Neutrophil (primary cell): Measurements from ENCODE around the gene LPP.
A peak's percentile ranks its signal among the peaks of the same experiment; 100 is the strongest.

ENCODE experiments used
- H3K27ac ChIP-seq: fragments of 200-600 bp; sonication (generic); 2 replicates; pipeline ENCODE4 v1.5.1; 2016; ENCODE audit warnings: mild to moderate bottlenecking, moderate library complexity
- H3K27me3 ChIP-seq: fragments of 200-600 bp; sonication (generic); 2 replicates; pipeline ENCODE4 v1.6.0; 2016; ENCODE audit warnings: mild to moderate bottlenecking
- H3K36me3 ChIP-seq: fragments of 200-600 bp; sonication (generic); 2 replicates; pipeline ENCODE4 v1.5.1; 2017
- H3K4me1 ChIP-seq, 2 experiments: fragments of 200-600 bp in 1 of 2; sonication (generic) in 1 of 2; 1 replicate in 1 of 2; 2 replicates in 1 of 2; pipeline versions ENCODE4 v1.5.1 to v1.6.1; 2013 to 2016; ENCODE audit warnings: low read depth in 1 of 2, low read length in 1 of 2, mild to moderate bottlenecking in 1 of 2, moderate library complexity in 1 of 2; ENCODE audit not compliant: control insufficient read depth in 1 of 2, insufficient read depth in 1 of 2
- H3K4me3 ChIP-seq, 2 experiments: fragments of 200-600 bp in 1 of 2; sonication (generic) in 1 of 2; 1 replicate in 1 of 2; 2 replicates in 1 of 2; pipeline ENCODE4 v1.5.1; 2013 to 2016; ENCODE audit warnings: low read depth in 1 of 2, low read length in 1 of 2, mild to moderate bottlenecking in 1 of 2, moderate library complexity in 1 of 2
- H3K9me3 ChIP-seq: fragments of 200-600 bp; sonication (generic); 2 replicates; pipeline ENCODE4 v1.5.1; 2016
- CTCF ChIP-seq: fragments of 200-600 bp; sonication (generic); IDR thresholded peaks from 2 replicates; pipeline ENCODE4 v1.5.1; 2016; ENCODE audit warnings: antibody characterized with exemption

Gene LPP

GRCh38 chr3:188198001-188198400, 44.0 kb downstream of the LPP start:
- H3K9me3 ChIP-seq: no peaks in the 10 kb centered on the region
- no peak for TF ChIP-seq CTCF
- H3K36me3 ChIP-seq: no peaks in the 10 kb centered on the region
- peaks cover 26 to 34% of the 10 kb centered on the region in 2 experiments for H3K4me1 ChIP-seq
- H3K4me3 ChIP-seq: no peak overlapping the region
- no peaks in the 10 kb centered on the region for H3K27me3 ChIP-seq
- H3K27ac ChIP-seq: no peak overlapping the region

DNA sequence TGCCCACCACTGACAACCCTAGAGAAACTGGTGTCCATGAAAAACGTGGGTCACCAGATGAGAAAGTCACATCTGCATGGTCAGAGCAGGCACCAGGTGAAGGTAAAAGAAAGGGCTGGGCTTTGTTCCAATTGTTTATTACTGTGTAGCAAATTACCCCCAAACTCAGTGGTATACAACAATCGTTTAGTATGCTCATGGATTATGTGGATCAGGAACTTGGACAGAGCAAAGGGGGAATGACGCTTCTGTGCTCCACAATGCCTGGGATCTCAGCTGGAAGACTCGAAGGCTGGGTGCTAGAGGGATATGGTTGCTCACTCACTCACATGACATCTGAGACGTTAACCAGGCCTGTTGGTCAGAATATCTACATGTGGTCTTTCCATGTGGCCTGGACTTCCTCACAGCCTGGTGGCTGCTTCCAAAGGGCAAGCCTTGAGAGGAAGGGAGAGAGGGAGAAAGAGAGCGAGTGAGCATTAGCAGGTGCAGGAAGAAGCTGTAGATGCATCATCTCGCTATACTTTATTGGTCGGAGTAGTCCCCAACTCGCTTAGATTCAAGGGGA, 44.9 kb downstream of the LPP start:
- peaks cover 26 to 34% of the 10 kb centered on the region in 2 experiments for H3K4me1 ChIP-seq

GRCh38 chr3:188199386-188199785, 45.4 kb downstream of the LPP start:
- no peak for TF ChIP-seq CTCF
- no peaks in the 10 kb centered on the region for H3K27me3 ChIP-seq
- H3K4me1 ChIP-seq: peaks cover 24 to 32% of the 10 kb centered on the region in 2 experiments
- no peak overlapping the region for H3K4me3 ChIP-seq
- no peak overlapping the region for H3K27ac ChIP-seq
- H3K9me3 ChIP-seq: no peaks in the 10 kb centered on the region
- no peaks in the 10 kb centered on the region for H3K36me3 ChIP-seq

More for the DNA sequence above, 44.9 kb downstream of the LPP start:
- no peaks in the 10 kb centered on the region for H3K9me3 ChIP-seq
- H3K27me3 ChIP-seq: no peaks in the 10 kb centered on the region
- H3K27ac ChIP-seq: no peak overlapping the region
- TF ChIP-seq CTCF: no peak
- no peak overlapping the region for H3K4me3 ChIP-seq
- H3K36me3 ChIP-seq: no peaks in the 10 kb centered on the region

- Histone ChIP-seq H3K4me3 (no peak overlapping the region), H3K9me3 (no peaks in the 10 kb centered on the region), H3K36me3 (no peaks in the 10 kb centered on the region), H3K27ac (no peak overlapping the region), H3K4me1 (peaks cover 13 to 21% of the 10 kb centered on the region in 2 experiments), H3K27me3 (no peaks in the 10 kb centered on the region)
- TF ChIP-seq CTCF: no peak
Observed at GRCh38 chr3:188200481-188200880, 46.5 kb downstream of the LPP start.

DNA sequence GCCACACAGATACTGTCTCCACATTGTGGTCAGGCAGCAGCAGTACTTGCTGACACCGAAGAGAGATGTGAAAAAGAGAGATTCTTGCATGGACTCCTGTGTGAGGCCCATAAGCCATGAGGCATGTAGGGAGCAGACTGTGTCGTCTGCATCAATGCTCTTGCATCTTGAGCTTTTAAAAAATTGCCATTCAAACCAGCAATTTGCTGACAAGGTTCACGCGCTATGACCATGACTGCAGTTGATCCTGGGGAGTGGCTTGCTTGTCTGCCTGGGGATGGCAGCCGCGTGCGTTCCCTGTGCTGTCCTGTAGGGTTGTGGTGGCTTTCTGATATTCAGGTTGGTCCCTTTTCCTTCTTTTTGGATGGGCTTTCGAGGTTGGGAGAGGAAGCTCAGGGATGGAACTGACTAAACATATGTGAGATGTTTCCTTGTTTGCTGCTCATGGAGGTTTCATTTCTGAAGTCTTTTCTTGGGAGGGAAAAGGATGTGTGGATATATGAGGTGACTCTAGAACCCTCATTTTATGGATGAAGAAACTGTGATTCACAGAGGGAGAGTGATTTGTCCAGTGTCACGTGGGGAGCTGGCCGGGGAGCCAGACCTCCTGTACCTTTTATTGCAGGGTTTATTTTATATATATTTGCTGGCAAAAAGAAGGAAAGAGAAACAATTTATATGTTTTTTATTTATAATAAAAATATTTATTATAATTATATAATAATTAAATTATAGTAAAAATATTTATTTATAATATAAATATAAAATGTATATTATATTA, 48.6 kb downstream of the LPP start:
- TF ChIP-seq CTCF: no peak
- H3K9me3 ChIP-seq: no peaks in the 10 kb centered on the region
- H3K27me3 ChIP-seq: no peaks in the 10 kb centered on the region

More for the DNA sequence above, 48.6 kb downstream of the LPP start:
- Histone ChIP-seq H3K4me3 (no peak overlapping the region), H3K27ac (peak overlapping the region; percentile 10), H3K4me1 (peaks cover 9% of the 10 kb centered on the region in 2 experiments), H3K36me3 (no peaks in the 10 kb centered on the region)
